ENCODE results near the gene RAB7A. TPM values are rescaled to one million over a fixed set of nuclear protein-coding genes. Genes with fewer than 3 reads are reported as not detected.
"Not testable (repeated sequence)": the region's sequence is repeated elsewhere in the genome, so short reads cannot be mapped to it uniquely, and the experiment has no call there.

Gene RAB7A
- total and polyA plus RNA-seq, 4 donors = 127 to 271 (median 209) TPM

DNA sequence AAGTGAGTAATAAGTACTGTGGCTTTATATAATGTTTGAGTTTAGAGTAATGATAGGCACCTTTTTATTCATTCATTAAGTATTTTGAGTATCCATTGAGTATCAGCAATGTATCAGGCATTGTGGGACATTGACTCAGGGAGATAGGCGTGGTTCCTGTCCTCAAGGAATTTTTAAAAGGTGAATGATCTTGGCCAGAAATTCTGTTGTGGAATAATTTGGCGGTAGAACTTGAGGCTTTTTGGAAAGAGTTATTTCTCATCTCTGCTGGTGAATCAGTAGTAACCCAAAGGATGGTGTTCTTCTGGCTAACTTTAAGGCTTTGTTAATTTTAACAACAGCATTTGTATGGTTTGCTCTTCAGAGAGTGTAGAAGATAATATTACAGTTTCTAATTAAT lies 2.0 kb downstream of the RAB7A start:
- H3K9me3 ChIP-seq (ENCODE audit: control insufficient read depth in 4 of 4, insufficient read depth in 3 of 4, low read length in 3 of 4) = no peaks in the 10 kb centered on the region
- no peak for ATAC-seq (ENCODE audit: insufficient read depth, low FRiP score)
- TF ChIP-seq, protein P1, sequence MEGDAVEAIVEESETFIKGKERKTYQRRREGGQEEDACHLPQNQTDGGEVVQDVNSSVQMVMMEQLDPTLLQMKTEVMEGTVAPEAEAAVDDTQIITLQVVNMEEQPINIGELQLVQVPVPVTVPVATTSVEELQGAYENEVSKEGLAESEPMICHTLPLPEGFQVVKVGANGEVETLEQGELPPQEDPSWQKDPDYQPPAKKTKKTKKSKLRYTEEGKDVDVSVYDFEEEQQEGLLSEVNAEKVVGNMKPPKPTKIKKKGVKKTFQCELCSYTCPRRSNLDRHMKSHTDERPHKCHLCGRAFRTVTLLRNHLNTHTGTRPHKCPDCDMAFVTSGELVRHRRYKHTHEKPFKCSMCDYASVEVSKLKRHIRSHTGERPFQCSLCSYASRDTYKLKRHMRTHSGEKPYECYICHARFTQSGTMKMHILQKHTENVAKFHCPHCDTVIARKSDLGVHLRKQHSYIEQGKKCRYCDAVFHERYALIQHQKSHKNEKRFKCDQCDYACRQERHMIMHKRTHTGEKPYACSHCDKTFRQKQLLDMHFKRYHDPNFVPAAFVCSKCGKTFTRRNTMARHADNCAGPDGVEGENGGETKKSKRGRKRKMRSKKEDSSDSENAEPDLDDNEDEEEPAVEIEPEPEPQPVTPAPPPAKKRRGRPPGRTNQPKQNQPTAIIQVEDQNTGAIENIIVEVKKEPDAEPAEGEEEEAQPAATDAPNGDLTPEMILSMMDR (IDR thresholded peaks at IDR 0.05; ENCODE audit: control extremely low read depth, extremely low read depth) = no peak

DNA sequence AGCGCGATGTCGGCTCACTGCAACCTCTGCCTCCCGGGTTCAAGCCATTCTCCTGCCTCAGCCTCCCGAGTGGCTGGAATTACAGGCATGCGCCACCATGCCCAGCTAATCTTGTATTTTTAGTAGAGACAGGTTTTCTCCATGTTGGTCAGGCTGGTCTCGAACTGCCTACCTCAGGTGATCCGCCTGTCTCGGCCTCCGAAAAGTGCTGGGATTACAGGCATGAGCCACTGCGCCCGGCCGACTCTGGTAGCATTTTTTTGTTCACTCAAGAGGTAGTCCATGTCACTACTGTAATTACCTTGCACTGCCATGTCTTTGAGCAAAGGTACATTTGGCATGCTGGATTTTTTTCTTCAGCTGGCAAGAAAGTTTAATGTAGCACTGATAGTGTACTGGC lies 2.5 kb downstream of the RAB7A start:
- WGBS, 2 donors = 88 to 94% methylated on average over 13 of the region's 13 CpGs
- peaks cover 0 to 34% (median 15%) of the 10 kb centered on the region in 5 donors for H3K4me1 ChIP-seq (ENCODE audit: control insufficient read depth in 5 of 5, insufficient read depth in 5 of 5, low read length in 5 of 5)

More for the DNA sequence above, 2.0 kb downstream of the RAB7A start:
- no peaks in the 10 kb centered on the region for H3K36me3 ChIP-seq (ENCODE audit: control insufficient read depth in 4 of 4, insufficient read depth in 4 of 4, low read length in 4 of 4)
- H3K4me1 ChIP-seq (ENCODE audit: control insufficient read depth in 5 of 5, insufficient read depth in 5 of 5, low read length in 5 of 5) = peaks cover 0 to 29% (median 15%) of the 10 kb centered on the region in 5 donors
- H3K4me3 ChIP-seq = no peak overlapping the region
- no peaks in the 10 kb centered on the region for H3K27me3 ChIP-seq (ENCODE audit: control insufficient read depth in 3 of 3, insufficient read depth in 3 of 3, low read length in 2 of 3)
- no peak overlapping the region for H3K27ac ChIP-seq (ENCODE audit: low read depth in 1 of 2, low read length in 1 of 2)
- no peak for DNase-seq
- WGBS, 2 donors = 69 to 85% methylated on average over 2 of the region's 2 CpGs
- peak overlapping the region in 1 of 2 donors; percentile 52 for H3K9ac ChIP-seq (ENCODE audit: insufficient read depth in 1 of 2, low read length in 2 of 2)

DNA sequence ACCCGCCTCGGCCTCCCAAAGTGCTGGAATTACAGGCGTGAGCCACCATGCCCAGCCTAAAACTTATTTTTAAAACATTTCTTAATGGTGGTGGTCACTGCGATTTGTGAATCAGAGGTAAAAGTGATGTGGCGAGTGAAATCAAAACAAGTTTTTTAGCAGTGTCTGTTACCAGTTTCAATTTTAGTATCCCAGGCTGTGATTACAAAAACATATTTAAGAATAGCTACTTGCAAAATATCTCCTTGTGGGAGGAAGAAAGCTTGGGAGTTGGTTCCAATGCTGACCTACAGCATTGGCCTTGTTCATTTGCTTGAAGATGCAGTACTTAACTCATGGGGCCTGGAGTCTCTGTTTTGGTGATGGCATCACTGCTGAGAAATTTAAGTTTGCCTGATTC lies 4.5 kb downstream of the RAB7A start:
- Histone ChIP-seq H3K9me3 (ENCODE audit: control insufficient read depth in 4 of 4, insufficient read depth in 3 of 4, low read length in 3 of 4) (no peaks in the 10 kb centered on the region), H3K27ac (ENCODE audit: low read depth in 1 of 2, low read length in 1 of 2) (peak overlapping the region in 1 of 2 donors; percentile 29), H3K36me3 (ENCODE audit: control insufficient read depth in 4 of 4, insufficient read depth in 4 of 4, low read length in 4 of 4) (no peaks in the 10 kb centered on the region), H3K4me3 (peak overlapping the region; percentile 15), H3K9ac (ENCODE audit: insufficient read depth in 1 of 2, low read length in 2 of 2) (no peak overlapping the region), H3K4me1 (ENCODE audit: control insufficient read depth in 5 of 5, insufficient read depth in 5 of 5, low read length in 5 of 5) (peaks cover 0 to 50% (median 15%) of the 10 kb centered on the region in 5 donors), H3K27me3 (ENCODE audit: control insufficient read depth in 3 of 3, insufficient read depth in 3 of 3, low read length in 2 of 3) (no peaks in the 10 kb centered on the region)
- ATAC-seq (ENCODE audit: insufficient read depth, low FRiP score) = no peak
- no peak for DNase-seq
- TF ChIP-seq, protein P1 (IDR thresholded peaks at IDR 0.05; ENCODE audit: control extremely low read depth, extremely low read depth) = no peak
- WGBS, 2 donors = 68 to 76% methylated on average over 5 of the region's 5 CpGs

More for the DNA sequence above, 2.5 kb downstream of the RAB7A start:
- not testable (repeated sequence) for H3K9me3 ChIP-seq (ENCODE audit: control insufficient read depth in 4 of 4, insufficient read depth in 3 of 4, low read length in 3 of 4); H3K9ac ChIP-seq (ENCODE audit: insufficient read depth in 1 of 2, low read length in 2 of 2); DNase-seq; H3K4me3 ChIP-seq; ATAC-seq (ENCODE audit: insufficient read depth, low FRiP score); H3K36me3 ChIP-seq (ENCODE audit: control insufficient read depth in 4 of 4, insufficient read depth in 4 of 4, low read length in 4 of 4); H3K27me3 ChIP-seq (ENCODE audit: control insufficient read depth in 3 of 3, insufficient read depth in 3 of 3, low read length in 2 of 3)
- H3K27ac ChIP-seq (ENCODE audit: low read depth in 1 of 2, low read length in 1 of 2) = peak overlapping the region in 1 of 2 donors; percentile 41

DNA sequence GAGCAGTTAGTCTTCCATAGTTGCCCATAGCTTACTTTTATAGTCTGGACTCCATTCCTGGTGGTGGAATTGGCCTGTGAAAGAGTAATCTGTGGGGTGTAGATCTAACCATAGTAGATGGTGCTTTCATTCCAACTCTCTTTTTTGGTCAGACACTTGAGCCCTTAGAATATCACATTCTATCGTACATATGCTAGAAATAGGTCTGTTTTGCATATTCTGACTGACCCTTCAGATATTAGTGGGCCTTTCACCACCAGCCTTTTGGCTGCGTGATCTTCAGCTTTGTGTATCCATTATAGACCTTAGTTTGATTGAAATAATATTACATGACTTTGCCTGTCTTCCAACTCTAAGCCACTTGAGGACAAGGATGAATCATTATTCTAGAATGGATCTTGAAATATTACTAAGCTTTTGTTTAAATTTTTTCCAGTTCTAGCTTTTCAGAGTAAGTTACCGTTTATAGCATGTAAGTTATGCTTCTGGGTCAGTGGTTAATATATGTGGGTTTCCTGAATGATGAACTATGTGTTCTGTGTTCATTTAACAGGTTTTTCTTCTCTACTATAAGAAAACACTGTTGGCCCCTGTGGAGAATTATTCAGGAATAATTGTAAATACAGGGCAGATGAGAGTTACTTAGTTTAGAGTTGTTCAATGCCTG lies 8.7 kb downstream of the RAB7A start:
- no peaks in the 10 kb centered on the region for H3K27me3 ChIP-seq (ENCODE audit: control insufficient read depth in 3 of 3, insufficient read depth in 3 of 3, low read length in 2 of 3)
- no peak overlapping the region for H3K4me3 ChIP-seq
- no peaks in the 10 kb centered on the region for H3K9me3 ChIP-seq (ENCODE audit: control insufficient read depth in 4 of 4, insufficient read depth in 3 of 4, low read length in 3 of 4)
- H3K9ac ChIP-seq (ENCODE audit: insufficient read depth in 1 of 2, low read length in 2 of 2) = no peak overlapping the region
- peak overlapping the region in 1 of 2 donors; percentile 29 for H3K27ac ChIP-seq (ENCODE audit: low read depth in 1 of 2, low read length in 1 of 2)
- DNase-seq (no peak), ATAC-seq (ENCODE audit: insufficient read depth, low FRiP score) (no peak)
- peaks cover 0 to 4% (median 4%) of the 10 kb centered on the region in 4 donors for H3K36me3 ChIP-seq (ENCODE audit: control insufficient read depth in 4 of 4, insufficient read depth in 4 of 4, low read length in 4 of 4)
- TF ChIP-seq, protein P1 (IDR thresholded peaks at IDR 0.05; ENCODE audit: control extremely low read depth, extremely low read depth) = no peak
- 76 to 82% methylated on average over 3 of the region's 3 CpGs for WGBS, 2 donors
- peaks cover 0 to 54% (median 8%) of the 10 kb centered on the region in 5 donors for H3K4me1 ChIP-seq (ENCODE audit: control insufficient read depth in 5 of 5, insufficient read depth in 5 of 5, low read length in 5 of 5)
